Activated naive CD8-positive, alpha-beta T cell treated with anti-CD3 and anti-CD28 coated beads for 36 hours (primary cell): Measurements from ENCODE around the gene FBXL4. TPM values are rescaled to one million over a fixed set of nuclear protein-coding genes. Genes with fewer than 3 reads are reported as not detected.
A peak's percentile ranks its signal among the peaks of the same experiment; 100 is the strongest.

Experiments used
- DNase-seq: peaks from one replicate; pipeline ENCODE4 v3.0.0; 2021
- H3K27ac Mint-ChIP-seq: one replicate; pipeline ENCODE4 v1.8.0; 2022; ENCODE audit warnings: mild to moderate bottlenecking, moderate library complexity, mixed read lengths
- H3K27me3 Mint-ChIP-seq: one replicate; pipeline ENCODE4 v1.8.0; 2022; ENCODE audit warnings: mild to moderate bottlenecking, mixed read lengths
- H3K36me3 Mint-ChIP-seq: one replicate; pipeline ENCODE4 v1.8.0; 2021; ENCODE audit warnings: mild to moderate bottlenecking, mixed read lengths
- H3K4me1 Mint-ChIP-seq: one replicate; pipeline ENCODE4 v1.8.0; 2021; ENCODE audit warnings: mixed read lengths
- H3K4me3 Mint-ChIP-seq: one replicate; pipeline ENCODE4 v1.8.0; 2022; ENCODE audit warnings: mild to moderate bottlenecking, moderate library complexity, mixed read lengths
- H3K9me3 Mint-ChIP-seq: one replicate; pipeline ENCODE4 v1.8.0; 2022; ENCODE audit warnings: mixed read lengths
- total RNA-seq, 2 experiments: library from RNA; stranded (reverse); gene quantifications; one replicate each; pipeline ENCODE4 v1.2.3, GENCODE V29; 2021

The FBXL4 gene
- total RNA-seq, 2 experiments from 2014 or later: 12.8 to 13.3 TPM

DNA sequence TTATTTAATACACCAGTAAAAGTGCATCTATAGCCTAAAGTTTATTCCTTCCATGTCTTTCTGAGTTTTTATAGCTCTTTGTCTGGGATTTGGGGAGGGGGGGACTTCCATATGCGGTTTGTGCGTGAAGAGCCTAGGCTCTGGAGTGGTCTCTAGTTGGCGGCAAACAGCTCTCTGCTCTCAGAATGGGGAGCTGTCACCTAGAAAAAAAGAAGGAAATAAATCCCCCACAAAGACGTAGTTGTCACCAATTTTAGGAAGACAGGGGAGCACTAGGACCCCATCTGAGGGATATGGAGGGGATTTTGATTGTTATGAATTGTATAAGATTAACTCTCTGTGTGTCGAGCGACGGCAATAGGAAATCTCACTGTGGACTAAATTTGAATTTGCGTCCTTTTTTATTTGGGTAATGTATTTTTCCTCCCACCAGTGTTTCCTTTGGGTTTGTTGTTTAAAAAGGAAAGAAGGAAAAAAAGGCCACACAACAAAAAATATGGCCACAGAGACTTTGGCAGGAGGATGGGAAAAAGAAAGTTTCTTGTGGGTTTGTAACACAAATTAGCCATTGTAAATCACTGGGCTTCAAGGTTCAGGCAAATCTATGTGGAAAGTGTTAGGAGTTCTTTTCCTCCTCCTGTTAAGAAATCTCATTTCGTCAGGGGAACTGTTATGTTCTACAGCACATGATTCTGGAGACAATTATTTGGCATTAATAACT, 106.0 kb downstream of the FBXL4 start:
- no peak for DNase-seq
- no peaks in the 10 kb centered on the region for H3K9me3 Mint-ChIP-seq
- no peaks in the 10 kb centered on the region for H3K36me3 Mint-ChIP-seq
- H3K27me3 Mint-ChIP-seq: peaks cover 95% of the 10 kb centered on the region
- no peak overlapping the region for H3K27ac Mint-ChIP-seq
- H3K4me3 Mint-ChIP-seq: no peak overlapping the region
- H3K4me1 Mint-ChIP-seq: peaks cover 18% of the 10 kb centered on the region

DNA sequence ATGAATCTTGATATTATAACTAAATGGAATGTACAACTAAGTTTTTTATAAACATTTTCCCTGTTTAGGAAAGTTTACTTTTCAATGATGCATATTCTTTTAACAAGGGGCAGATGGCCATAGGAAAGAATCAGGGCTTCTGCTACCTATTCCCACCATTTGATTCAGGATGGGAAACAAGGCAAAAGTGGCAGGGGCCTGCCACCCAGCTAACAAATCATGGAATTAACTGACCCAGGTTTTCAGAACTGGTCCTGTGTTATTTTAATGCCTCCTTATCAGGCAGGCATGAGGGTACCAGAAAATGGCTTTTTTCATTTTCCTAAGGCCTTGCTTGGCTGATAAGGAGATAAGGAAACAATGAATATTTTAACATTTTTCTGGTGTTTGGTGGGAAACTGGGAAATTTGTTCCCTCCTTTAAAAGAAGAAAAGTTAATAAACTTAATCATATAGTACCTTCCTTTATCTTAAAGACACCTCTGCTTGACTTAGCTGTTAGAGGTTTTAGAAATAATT, 106.7 kb downstream of the FBXL4 start:
- H3K27me3 Mint-ChIP-seq: peaks cover 95% of the 10 kb centered on the region

DNA sequence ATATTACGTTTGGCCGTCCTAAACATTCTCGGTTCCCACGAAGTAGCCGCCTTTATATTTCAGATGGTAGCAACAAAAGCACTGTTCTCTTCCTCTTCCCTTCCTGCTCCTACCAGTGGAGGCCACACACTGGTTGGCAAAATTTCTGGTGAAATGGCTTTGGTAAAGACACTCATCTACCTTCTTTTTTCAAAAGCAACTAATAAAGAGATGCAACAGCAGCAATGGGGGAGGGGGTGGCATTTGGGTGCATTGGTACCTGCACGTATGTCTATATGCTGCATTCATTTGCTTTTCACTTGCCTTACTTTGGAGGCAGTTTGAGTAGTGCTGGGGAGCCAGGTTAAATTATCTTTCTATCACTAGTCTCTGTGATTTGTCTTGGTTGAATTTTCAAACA, 107.4 kb downstream of the FBXL4 start:
- H3K4me3 Mint-ChIP-seq: no peak overlapping the region

More for the DNA sequence above, 106.7 kb downstream of the FBXL4 start:
- Mint-ChIP-seq H3K4me1 (peaks cover 18% of the 10 kb centered on the region), H3K9me3 (no peaks in the 10 kb centered on the region), H3K36me3 (no peaks in the 10 kb centered on the region), H3K4me3 (no peak overlapping the region), H3K27ac (no peak overlapping the region)
- no peak for DNase-seq

DNA sequence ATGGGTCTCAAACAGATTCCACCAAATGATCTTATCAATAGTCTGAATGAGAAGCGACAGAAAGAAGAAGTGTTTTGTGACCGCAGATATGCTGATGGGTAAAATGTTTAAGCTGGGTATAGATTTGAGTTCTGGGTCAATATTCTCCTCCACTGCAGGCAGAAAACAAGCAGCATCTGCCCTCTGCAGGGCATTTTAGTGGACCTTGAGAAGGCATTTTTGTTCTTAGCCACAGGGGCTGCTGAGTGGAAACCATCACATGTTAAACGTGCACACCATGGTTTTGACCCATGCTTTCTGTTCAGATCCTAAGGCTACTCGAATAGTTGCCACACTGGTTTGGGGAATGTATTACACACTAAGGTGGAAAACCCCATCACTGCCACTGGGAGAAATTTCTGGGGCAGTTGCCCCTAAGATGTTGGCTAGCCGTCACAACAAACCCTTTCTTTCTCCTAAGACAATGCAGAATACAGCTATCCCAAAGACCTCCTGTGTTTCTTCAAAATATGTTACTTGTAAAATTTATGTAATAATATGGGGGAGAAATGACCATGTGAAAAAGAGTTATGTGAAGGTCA, 107.9 kb downstream of the FBXL4 start:
- Mint-ChIP-seq H3K27me3 (peaks cover 91% of the 10 kb centered on the region), H3K9me3 (no peaks in the 10 kb centered on the region), H3K4me3 (no peak overlapping the region), H3K4me1 (peaks cover 14% of the 10 kb centered on the region), H3K27ac (no peak overlapping the region), H3K36me3 (peaks cover 2% of the 10 kb centered on the region)
- DNase-seq: no peak

More for the DNA sequence above, 107.4 kb downstream of the FBXL4 start:
- Mint-ChIP-seq H3K9me3 (no peaks in the 10 kb centered on the region), H3K27ac (no peak overlapping the region), H3K36me3 (peaks cover 2% of the 10 kb centered on the region), H3K27me3 (peaks cover 95% of the 10 kb centered on the region), H3K4me1 (peaks cover 15% of the 10 kb centered on the region)
- no peak for DNase-seq

DNA sequence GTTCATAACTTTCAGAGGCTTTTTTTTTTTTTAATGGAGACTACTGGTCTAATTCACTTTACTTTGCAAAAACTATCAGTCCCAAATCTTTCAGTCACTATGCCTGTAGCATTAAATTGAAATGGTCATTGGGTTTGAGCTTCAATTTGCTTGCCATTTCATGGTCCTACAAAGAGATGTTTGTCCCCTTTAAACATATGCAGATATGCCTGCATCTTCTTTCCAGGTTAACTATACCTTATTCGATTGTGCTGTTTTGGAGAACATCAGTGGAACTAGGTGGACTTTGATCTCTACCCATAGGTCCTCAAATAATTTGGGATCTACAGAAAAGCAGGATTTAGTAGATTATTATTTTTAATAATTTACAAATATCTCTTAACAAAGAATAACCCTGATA, 108.8 kb downstream of the FBXL4 start:
- peaks cover 2% of the 10 kb centered on the region for H3K36me3 Mint-ChIP-seq
- no peaks in the 10 kb centered on the region for H3K9me3 Mint-ChIP-seq
- H3K4me3 Mint-ChIP-seq: no peak overlapping the region
- peaks cover 90% of the 10 kb centered on the region for H3K27me3 Mint-ChIP-seq
- DNase-seq: no peak
- no peak overlapping the region for H3K27ac Mint-ChIP-seq
- peaks cover 9% of the 10 kb centered on the region for H3K4me1 Mint-ChIP-seq

DNA sequence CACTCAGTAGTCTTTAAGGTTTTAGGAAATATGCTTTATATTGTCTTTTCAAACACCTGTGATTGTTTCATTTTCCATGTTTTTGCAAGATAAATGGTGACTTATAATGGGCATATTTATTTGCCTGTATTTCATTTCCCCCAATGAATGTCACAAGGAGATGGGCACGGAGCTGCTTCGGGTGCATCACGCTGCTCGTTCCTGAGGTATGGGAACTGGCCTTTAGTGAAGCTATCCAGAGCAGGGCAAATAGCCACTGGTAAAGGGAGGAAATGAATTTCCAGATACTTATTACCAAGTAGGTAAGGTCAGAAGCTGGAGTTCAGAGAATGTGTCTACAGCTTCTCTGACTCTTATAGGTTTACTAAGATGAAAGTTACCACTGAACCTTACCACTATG, 109.7 kb downstream of the FBXL4 start:
- H3K9me3 Mint-ChIP-seq: no peaks in the 10 kb centered on the region
- DNase-seq: no peak
- H3K27me3 Mint-ChIP-seq: peaks cover 90% of the 10 kb centered on the region
- no peak overlapping the region for H3K27ac Mint-ChIP-seq
- H3K36me3 Mint-ChIP-seq: peaks cover 2% of the 10 kb centered on the region
- no peak overlapping the region for H3K4me3 Mint-ChIP-seq
- H3K4me1 Mint-ChIP-seq: peaks cover 14% of the 10 kb centered on the region

DNA sequence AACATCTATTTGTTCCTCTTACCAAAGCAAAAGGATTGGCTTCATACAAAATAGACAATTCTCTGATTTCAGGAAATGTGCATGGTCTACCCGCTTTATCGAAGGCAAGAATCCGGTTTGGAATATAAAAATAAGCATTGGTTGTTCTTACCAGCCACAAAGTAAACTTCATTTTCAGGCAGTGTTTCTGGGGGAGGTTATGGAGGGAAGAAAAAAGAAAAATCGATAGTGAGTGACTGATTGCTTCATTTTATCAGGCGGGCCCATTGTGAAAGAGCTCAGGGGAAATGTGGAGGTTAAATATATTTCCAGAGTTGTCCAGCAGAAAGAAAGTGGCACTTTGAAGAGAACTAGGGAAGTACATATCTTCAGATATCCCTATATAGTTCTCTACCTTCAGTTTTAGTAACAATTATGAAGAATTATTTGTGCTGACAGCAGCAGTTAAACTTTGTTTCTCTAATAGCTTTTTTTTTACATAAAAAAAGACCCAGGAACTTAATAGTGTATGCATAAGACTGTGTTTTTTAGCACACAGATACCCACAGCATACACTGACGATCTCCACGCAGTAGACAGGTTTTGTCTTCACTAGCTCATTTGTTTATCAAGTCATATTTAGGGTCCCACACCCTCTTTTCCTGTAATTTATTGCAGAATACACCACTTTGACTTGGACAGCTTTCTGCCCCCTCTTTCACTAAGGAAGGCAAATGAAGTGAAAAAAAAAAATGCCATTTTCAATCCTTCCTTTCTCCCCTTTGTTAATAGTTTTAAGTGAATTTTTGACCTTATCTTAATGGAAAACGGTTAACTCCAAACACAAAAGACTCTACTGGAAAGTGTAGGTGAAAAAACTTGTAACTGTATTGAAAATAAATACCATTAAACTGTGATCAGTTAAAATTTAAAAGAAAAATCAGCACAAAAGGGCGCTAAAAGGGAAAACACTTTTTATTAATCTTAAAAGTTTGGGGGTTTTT, 110.5 kb downstream of the FBXL4 start:
- H3K27ac Mint-ChIP-seq: no peak overlapping the region
- H3K4me3 Mint-ChIP-seq: no peak overlapping the region
- peaks cover 90% of the 10 kb centered on the region for H3K27me3 Mint-ChIP-seq
- peaks cover 19% of the 10 kb centered on the region for H3K4me1 Mint-ChIP-seq
- no peak for DNase-seq
- H3K36me3 Mint-ChIP-seq: peaks cover 2% of the 10 kb centered on the region
- H3K9me3 Mint-ChIP-seq: no peaks in the 10 kb centered on the region

DNA sequence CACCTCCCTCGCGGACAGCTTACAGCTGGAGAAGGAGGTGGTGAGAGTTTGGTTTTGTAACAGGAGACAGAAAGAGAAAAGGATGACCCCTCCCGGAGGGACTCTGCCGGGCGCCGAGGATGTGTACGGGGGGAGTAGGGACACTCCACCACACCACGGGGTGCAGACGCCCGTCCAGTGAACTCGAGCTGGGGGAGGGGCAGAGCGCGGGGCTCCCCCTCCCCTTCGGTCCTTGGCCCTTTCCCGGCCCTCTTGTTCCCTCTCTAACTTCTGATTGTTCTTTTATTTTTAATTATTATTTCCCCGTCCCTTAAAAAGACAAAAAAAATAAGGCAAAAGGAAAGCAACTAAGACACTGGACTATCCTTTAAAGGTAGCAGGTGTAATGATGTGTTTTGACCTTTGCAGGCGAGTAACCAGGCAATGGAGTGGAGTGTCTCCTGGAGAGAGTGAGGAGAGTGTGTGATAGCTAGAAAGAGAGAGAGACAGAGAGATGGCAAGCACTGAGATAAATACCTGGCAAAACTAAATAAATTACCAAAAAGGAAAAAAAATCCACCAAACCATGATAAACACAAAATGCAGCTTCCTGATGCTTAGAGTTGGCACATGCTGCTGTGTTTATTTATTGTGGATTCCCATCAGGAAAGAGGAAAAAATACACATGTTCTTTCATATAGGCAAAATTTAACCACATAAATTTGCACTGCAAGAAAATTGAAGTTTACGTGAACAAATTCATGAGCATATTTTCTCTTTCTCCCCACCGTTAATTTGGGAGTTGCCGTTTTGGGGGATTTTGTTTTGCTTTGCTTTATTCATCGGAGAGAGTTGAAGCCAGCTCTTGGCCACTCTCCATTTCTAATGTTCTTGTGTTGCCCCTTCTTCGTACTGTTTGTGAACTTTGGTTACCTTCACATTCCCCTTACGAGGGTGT, 111.5 kb downstream of the FBXL4 start:
- DNase-seq: no peak
- Mint-ChIP-seq H3K27me3 (peaks cover 90% of the 10 kb centered on the region), H3K27ac (no peak overlapping the region), H3K4me3 (no peak overlapping the region), H3K36me3 (peaks cover 2% of the 10 kb centered on the region), H3K4me1 (peaks cover 25% of the 10 kb centered on the region), H3K9me3 (no peaks in the 10 kb centered on the region)

DNA sequence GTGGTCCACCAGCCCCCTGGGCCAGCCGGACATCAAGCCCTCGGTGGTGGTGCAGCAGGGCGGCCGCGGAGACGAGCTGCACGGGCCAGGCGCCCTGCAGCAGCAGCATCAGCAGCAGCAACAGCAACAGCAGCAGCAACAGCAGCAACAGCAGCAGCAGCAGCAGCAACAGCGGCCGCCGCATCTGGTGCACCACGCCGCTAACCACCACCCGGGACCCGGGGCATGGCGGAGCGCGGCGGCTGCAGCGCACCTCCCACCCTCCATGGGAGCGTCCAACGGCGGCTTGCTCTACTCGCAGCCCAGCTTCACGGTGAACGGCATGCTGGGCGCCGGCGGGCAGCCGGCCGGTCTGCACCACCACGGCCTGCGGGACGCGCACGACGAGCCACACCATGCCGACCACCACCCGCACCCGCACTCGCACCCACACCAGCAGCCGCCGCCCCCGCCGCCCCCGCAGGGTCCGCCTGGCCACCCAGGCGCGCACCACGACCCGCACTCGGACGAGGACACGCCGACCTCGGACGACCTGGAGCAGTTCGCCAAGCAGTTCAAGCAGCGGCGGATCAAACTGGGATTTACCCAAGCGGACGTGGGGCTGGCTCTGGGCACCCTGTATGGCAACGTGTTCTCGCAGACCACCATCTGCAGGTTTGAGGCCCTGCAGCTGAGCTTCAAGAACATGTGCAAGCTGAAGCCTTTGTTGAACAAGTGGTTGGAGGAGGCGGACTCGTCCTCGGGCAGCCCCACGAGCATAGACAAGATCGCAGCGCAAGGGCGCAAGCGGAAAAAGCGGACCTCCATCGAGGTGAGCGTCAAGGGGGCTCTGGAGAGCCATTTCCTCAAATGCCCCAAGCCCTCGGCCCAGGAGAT, 112.4 kb downstream of the FBXL4 start:
- Mint-ChIP-seq H3K4me3 (no peak overlapping the region), H3K27me3 (peaks cover 93% of the 10 kb centered on the region), H3K9me3 (no peaks in the 10 kb centered on the region), H3K4me1 (peaks cover 31% of the 10 kb centered on the region), H3K27ac (no peak overlapping the region), H3K36me3 (peaks cover 3% of the 10 kb centered on the region)
- no peak for DNase-seq

DNA sequence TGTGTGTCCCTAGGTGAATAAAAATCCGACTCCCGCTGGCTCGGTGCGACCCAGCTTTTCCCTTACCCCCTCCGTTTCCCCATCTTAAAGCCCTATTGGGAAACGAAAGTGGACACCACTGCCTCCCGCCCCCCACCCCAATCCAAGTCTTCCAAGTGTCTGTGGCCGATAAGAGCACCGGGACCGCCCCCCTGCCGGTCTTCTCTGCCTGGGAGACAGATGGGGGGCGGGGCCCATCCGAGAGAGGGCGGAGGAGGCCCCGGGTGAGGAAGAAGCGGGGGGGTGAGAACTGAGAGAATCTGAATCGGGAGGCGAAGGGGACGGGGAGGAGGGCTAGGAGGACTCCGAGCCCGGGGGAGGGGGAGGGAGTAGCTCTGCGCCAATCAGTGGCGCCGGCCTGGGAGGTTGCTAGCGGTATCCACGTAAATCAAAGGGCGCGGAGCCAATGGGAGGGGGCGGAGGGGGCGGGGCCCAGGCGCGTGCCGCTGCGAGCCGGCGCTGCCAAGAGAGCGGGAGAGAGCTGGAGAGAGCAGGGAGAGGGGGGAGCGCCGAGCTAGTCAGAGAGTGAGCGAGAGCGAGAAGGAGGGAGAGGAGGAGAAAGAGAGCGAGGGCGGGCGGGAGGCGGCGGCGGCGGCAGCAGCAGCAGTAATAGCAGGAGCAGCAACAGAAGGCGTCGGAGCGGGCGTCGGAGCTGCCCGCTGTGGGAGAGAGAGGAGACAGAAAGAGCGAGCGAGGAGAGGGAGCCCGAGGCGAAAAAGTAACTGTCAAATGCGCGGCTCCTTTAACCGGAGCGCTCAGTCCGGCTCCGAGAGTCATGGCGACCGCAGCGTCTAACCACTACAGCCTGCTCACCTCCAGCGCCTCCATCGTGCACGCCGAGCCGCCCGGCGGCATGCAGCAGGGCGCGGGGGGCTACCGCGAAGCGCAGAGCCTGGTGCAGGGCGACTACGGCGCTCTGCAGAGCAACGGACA, 113.4 kb downstream of the FBXL4 start, which contains the start of gene POU3F2:
POU3F2 (plus strand) TSS at position 515 of the 972 bp plus-strand sequence; CDS start at position 815, 300 bp downstream.
- Mint-ChIP-seq H3K4me1 (peaks cover 33% of the 10 kb centered on the region), H3K36me3 (peaks cover 3% of the 10 kb centered on the region), H3K27ac (no peak within 1 kb of the TSS), H3K27me3 (peaks cover 93% of the 10 kb centered on the region), H3K4me3 (peak within 1 kb of the TSS; percentile 78), H3K9me3 (no peaks in the 10 kb centered on the region)
- DNase-seq: peak; percentile 66

DNA sequence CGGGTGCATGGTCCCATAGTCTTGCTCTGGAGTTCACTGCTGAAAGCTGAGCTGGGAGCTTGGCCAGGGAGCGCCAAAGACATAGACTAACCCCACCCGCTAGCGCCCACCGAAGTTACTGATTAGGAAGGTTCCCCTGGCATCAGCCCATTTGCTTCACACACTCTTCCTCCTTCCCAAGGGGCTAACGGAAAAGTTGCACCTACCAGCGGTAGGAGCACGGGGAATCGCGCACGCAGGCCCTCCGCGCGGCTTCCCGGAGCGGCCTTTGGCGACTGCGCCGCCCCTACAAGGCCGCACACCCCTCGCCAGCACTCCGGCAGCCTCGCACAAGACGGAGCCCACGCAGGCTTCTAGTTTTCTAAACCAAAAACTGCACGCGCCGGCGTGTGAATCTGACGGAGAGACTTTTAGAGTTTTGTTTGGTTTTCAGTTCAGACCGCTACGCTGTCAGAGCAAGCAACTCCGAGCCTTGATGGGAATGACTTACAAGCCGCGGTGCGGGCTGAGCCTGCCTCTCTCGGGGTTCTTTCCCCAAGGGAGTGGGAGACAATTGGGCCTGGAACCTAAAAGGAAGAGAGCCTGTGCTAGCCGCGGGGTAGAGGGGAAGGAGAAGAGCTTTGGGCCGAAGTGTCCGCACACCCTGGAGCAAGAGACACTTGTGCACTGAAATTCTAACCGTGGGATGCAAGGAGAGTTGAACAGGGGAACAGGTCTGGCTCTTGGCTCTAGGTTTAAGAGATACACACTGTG, 114.3 kb downstream of the FBXL4 start:
- DNase-seq: no peak
- Mint-ChIP-seq H3K4me3 (peak overlapping the region; percentile 78), H3K4me1 (peaks cover 38% of the 10 kb centered on the region), H3K27ac (no peak overlapping the region), H3K27me3 (peaks cover 93% of the 10 kb centered on the region), H3K9me3 (no peaks in the 10 kb centered on the region), H3K36me3 (peaks cover 3% of the 10 kb centered on the region)

DNA sequence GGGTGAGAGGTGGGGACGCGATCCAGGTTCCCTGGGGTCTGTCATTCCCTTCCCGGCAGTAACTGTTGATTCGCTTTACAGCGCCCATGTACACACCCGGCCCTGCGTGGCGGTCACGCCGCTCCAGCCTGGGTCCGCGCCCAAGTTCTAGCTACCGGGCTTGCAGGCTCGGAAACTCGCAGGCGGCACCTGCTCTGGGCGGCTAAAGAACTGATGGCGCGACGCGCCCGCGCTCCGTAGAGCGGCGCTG, 114.8 kb downstream of the FBXL4 start:
- Mint-ChIP-seq H3K4me3 (peak overlapping the region; percentile 78), H3K9me3 (no peaks in the 10 kb centered on the region), H3K36me3 (peaks cover 3% of the 10 kb centered on the region), H3K27me3 (peaks cover 93% of the 10 kb centered on the region), H3K27ac (no peak overlapping the region), H3K4me1 (peaks cover 39% of the 10 kb centered on the region)
- no peak for DNase-seq
